Activated CD8-positive, alpha-beta T cell treated with anti-CD3 and anti-CD28 coated beads for 36 hours (primary cell): ENCODE data around the gene TIPRL. TPM values are rescaled to one million over a fixed set of nuclear protein-coding genes. Genes with fewer than 3 reads are reported as not detected.

Experiments used
- ATAC-seq: fragments of 200-7000 bp; cut with Tn5 transposase; one replicate; pipeline ENCODE4 v1.10.0; 2021; ENCODE audit warnings: mild to moderate bottlenecking, moderate library complexity
- CTCF ChIA-PET: fragments of 350-600 bp; sonication (Branson Sonifier 250); formaldehyde crosslinking; loops from one replicate; lab custom pipeline; 2021; ENCODE audit warnings: antibody characterized with exemption; lab: Charles Lee
- POLR2A ChIA-PET: fragments of 350-600 bp; sonication (Branson Sonifier 250); formaldehyde crosslinking; loops from one replicate; lab custom pipeline; 2021; ENCODE audit warnings: antibody characterized with exemption; lab: Charles Lee
- DNase-seq: peaks from one replicate; pipeline ENCODE4 v3.0.0-alpha.2; 2020
- H3K27ac Mint-ChIP-seq: one replicate; pipeline ENCODE4 v1.8.0; 2021; ENCODE audit warnings: mild to moderate bottlenecking, mixed read lengths
- H3K27me3 Mint-ChIP-seq: one replicate; pipeline ENCODE4 v1.8.0; 2021; ENCODE audit warnings: mixed read lengths
- H3K36me3 Mint-ChIP-seq: one replicate; pipeline ENCODE4 v1.8.0; 2021; ENCODE audit warnings: low read depth, mixed read lengths
- H3K4me1 Mint-ChIP-seq: one replicate; pipeline ENCODE4 v1.8.0; 2021; ENCODE audit warnings: low read depth, mixed read lengths
- H3K4me3 Mint-ChIP-seq: one replicate; pipeline ENCODE4 v1.8.0; 2021; ENCODE audit warnings: mild to moderate bottlenecking, moderate library complexity, mixed read lengths
- H3K9me3 Mint-ChIP-seq: one replicate; pipeline ENCODE4 v1.8.0; 2021; ENCODE audit warnings: mixed read lengths
- CTCF ChIP-seq: fragments of 200-600 bp; IDR thresholded peaks from one replicate; pipeline ENCODE4 v1.8.0; 2022; ENCODE audit warnings: antibody characterized with exemption, mild to moderate bottlenecking
- intact Hi-C: fragments of 100-400 bp; cut with micrococcal nuclease; formaldehyde crosslinking; loops from one replicate; pipeline ENCODE4 v1.10.0; 2022
- total RNA-seq, 2 experiments: library from RNA; stranded (reverse); gene quantifications; one replicate each; pipeline ENCODE4 v1.2.3, GENCODE V29; 2021

Gene TIPRL
- 10 to 100 TPM; 52.2 to 52.5 TPM for total RNA-seq

GRCh38 chr1:168178638-168179437, at the start of gene TIPRL:
Gene TIPRL, plus strand, starts transcription at chr1:168178962. Its CDS starts 116 bp downstream, at chr1:168179078.
- POLR2A ChIA-PET: interaction anchor here (0.5 to 1.6 kb wide), 2 partner anchors 49 to 1314 kb away, joined by 3 to 6 read pairs; no protein-coding TSS in a partner anchor
- Mint-ChIP-seq H3K9me3 (no peaks in the 10 kb centered on the region), H3K27me3 (no peaks in the 10 kb centered on the region), H3K27ac (no peak within 1 kb of the TSS), H3K36me3 (peaks cover 1% of the 10 kb centered on the region), H3K4me3 (no peak within 1 kb of the TSS), H3K4me1 (peaks cover 10% of the 10 kb centered on the region)
- DNase-seq: peak; percentile 96
- ATAC-seq: peak; percentile 89
- TF ChIP-seq CTCF: peak; percentile 63
- intact Hi-C loops: no loop called here
- CTCF ChIA-PET: interaction anchor here (0.6 to 1.2 kb wide), 2 partner anchors 9 to 47 kb away, joined by 3 to 4 read pairs; no protein-coding TSS in a partner anchor

- DNase-seq: no peak
- H3K4me3 Mint-ChIP-seq: no peak overlapping the region
- H3K27me3 Mint-ChIP-seq: peaks cover 27% of the 10 kb centered on the region
- no peaks in the 10 kb centered on the region for H3K4me1 Mint-ChIP-seq
- no peak for TF ChIP-seq CTCF
- POLR2A ChIA-PET: interaction anchor here (1.1 kb wide), 1 partner anchor 9 kb away, joined by 3 read pairs; no protein-coding TSS in a partner anchor
- ATAC-seq: no peak
- intact Hi-C loops: no loop called here
- no peak overlapping the region for H3K27ac Mint-ChIP-seq
- no peaks in the 10 kb centered on the region for H3K36me3 Mint-ChIP-seq
- CTCF ChIA-PET: interaction anchor here (0.7 to 1.3 kb wide), 2 partner anchors 15 to 48 kb away, joined by 4 to 5 read pairs; no protein-coding TSS in a partner anchor
- no peaks in the 10 kb centered on the region for H3K9me3 Mint-ChIP-seq
Observed at GRCh38 chr1:168129933-168130332, 48.8 kb upstream of the TIPRL start.

- DNase-seq (no peak), ATAC-seq (no peak)
- no peak for TF ChIP-seq CTCF
- peaks cover 45% of the 10 kb centered on the region for H3K27me3 Mint-ChIP-seq
- no peaks in the 10 kb centered on the region for H3K9me3 Mint-ChIP-seq
- CTCF ChIA-PET: interaction anchor here (0.7 to 2.6 kb wide), 3 partner anchors 11 to 216 kb away, joined by 3 to 21 read pairs (median 3); no protein-coding TSS in a partner anchor
- POLR2A ChIA-PET: no interaction called here
- H3K4me1 Mint-ChIP-seq: peaks cover 14% of the 10 kb centered on the region
- H3K27ac Mint-ChIP-seq: no peak overlapping the region
- H3K4me3 Mint-ChIP-seq: no peak overlapping the region
- intact Hi-C loops: no loop called here
- no peaks in the 10 kb centered on the region for H3K36me3 Mint-ChIP-seq
Observed at GRCh38 chr1:168134132-168134531, 44.6 kb upstream of the TIPRL start.

GRCh38 chr1:168134642-168135041, 44.1 kb upstream of the TIPRL start:
- POLR2A ChIA-PET: no interaction called here
- intact Hi-C loops: no loop called here
- H3K4me3 Mint-ChIP-seq: no peak overlapping the region

More at GRCh38 chr1:168134642-168135041, 44.1 kb upstream of the TIPRL start:
- Mint-ChIP-seq H3K4me1 (peaks cover 16% of the 10 kb centered on the region), H3K36me3 (no peaks in the 10 kb centered on the region), H3K27me3 (peaks cover 45% of the 10 kb centered on the region), H3K9me3 (no peaks in the 10 kb centered on the region), H3K27ac (no peak overlapping the region)
- ATAC-seq (no peak), DNase-seq (no peak)
- no peak for TF ChIP-seq CTCF
- CTCF ChIA-PET: interaction anchor here (0.7 to 2.6 kb wide), 4 partner anchors 11 to 217 kb away, joined by 3 to 21 read pairs (median 3); no protein-coding TSS in a partner anchor
